Glutamatergic neuron (in vitro differentiated cells): Measurements from ENCODE around the gene HES6. TPM values are rescaled to one million over a fixed set of nuclear protein-coding genes. Genes with fewer than 3 reads are reported as not detected.

Experiments
- DNase-seq: peaks from one replicate; pipeline ENCODE4 v3.0.0; 2022
- H3K27ac Mint-ChIP-seq: one replicate; pipeline ENCODE4 v1.8.0; 2020; ENCODE audit warnings: mild to moderate bottlenecking, mixed read lengths, inconsistent platforms; ENCODE audit not compliant: unreplicated experiment
- H3K27me3 Mint-ChIP-seq: one replicate; pipeline ENCODE4 v1.8.0; 2020; ENCODE audit warnings: mild to moderate bottlenecking, moderate library complexity, mixed read lengths, inconsistent platforms; ENCODE audit not compliant: unreplicated experiment
- H3K36me3 Mint-ChIP-seq: one replicate; pipeline ENCODE4 v1.8.0; 2020; ENCODE audit warnings: mild to moderate bottlenecking, mixed read lengths, inconsistent platforms; ENCODE audit not compliant: unreplicated experiment
- H3K4me1 Mint-ChIP-seq: one replicate; pipeline ENCODE4 v1.8.0; 2020; ENCODE audit warnings: mild to moderate bottlenecking, low read depth, mixed read lengths, inconsistent platforms; ENCODE audit not compliant: unreplicated experiment
- H3K4me3 Mint-ChIP-seq: one replicate; pipeline ENCODE4 v1.8.0; 2020; ENCODE audit warnings: mild to moderate bottlenecking, mixed read lengths, inconsistent platforms; ENCODE audit not compliant: unreplicated experiment
- H3K9me3 Mint-ChIP-seq: one replicate; pipeline ENCODE4 v1.8.0; 2020; ENCODE audit warnings: mild to moderate bottlenecking, moderate library complexity, mixed read lengths, inconsistent platforms; ENCODE audit not compliant: unreplicated experiment
- CTCF ChIP-seq: fragments of 200-600 bp; sonication (generic); IDR thresholded peaks from one replicate; pipeline ENCODE4 v1.5.0; 2021; ENCODE audit not compliant: partially characterized antibody, unreplicated experiment
- total RNA-seq: library from RNA; stranded (reverse); fragmentation: NEBNext Ultra II Directional; extraction: Animal tissue kit (Norgen Biotek cat#: 25700); gene quantifications from one replicate; pipeline ENCODE4 v1.2.1, GENCODE V29; 2021; ENCODE audit not compliant: unreplicated experiment

HES6 gene
- total RNA-seq, 1 donor from 2014 or later: 665 TPM

GRCh38 chr2:238261718-238262375 lies 22.0 kb upstream of the HES6 start:
- H3K36me3 Mint-ChIP-seq: no peaks in the 10 kb centered on the region
- peak; percentile 8 for DNase-seq
- H3K4me3 Mint-ChIP-seq: peak overlapping the region; percentile 25
- no peak for TF ChIP-seq CTCF
- peaks cover 5% of the 10 kb centered on the region for H3K27me3 Mint-ChIP-seq
- no peak overlapping the region for H3K27ac Mint-ChIP-seq
- peaks cover 12% of the 10 kb centered on the region for H3K9me3 Mint-ChIP-seq
- peaks cover 33% of the 10 kb centered on the region for H3K4me1 Mint-ChIP-seq

GRCh38 chr2:238260883-238261282 lies 21.0 kb upstream of the HES6 start:
- DNase-seq: peak; percentile 16
- peaks cover 9% of the 10 kb centered on the region for H3K9me3 Mint-ChIP-seq
- no peak overlapping the region for H3K4me3 Mint-ChIP-seq
- H3K36me3 Mint-ChIP-seq: no peaks in the 10 kb centered on the region
- no peak for TF ChIP-seq CTCF
- peaks cover 5% of the 10 kb centered on the region for H3K27me3 Mint-ChIP-seq
- H3K4me1 Mint-ChIP-seq: peaks cover 40% of the 10 kb centered on the region
- no peak overlapping the region for H3K27ac Mint-ChIP-seq

- H3K9me3 Mint-ChIP-seq: peaks cover 9% of the 10 kb centered on the region
- H3K4me3 Mint-ChIP-seq: peak overlapping the region; percentile 21
- peak; percentile 70 for DNase-seq
- TF ChIP-seq CTCF: peak; percentile 8
- no peaks in the 10 kb centered on the region for H3K36me3 Mint-ChIP-seq
- peaks cover 5% of the 10 kb centered on the region for H3K27me3 Mint-ChIP-seq
- peak overlapping the region; percentile 80 for H3K27ac Mint-ChIP-seq
- H3K4me1 Mint-ChIP-seq: peaks cover 54% of the 10 kb centered on the region
Observed at GRCh38 chr2:238259061-238260020, 19.5 kb upstream of the HES6 start.

GRCh38 chr2:238257786-238258700 lies 18.2 kb upstream of the HES6 start:
- Mint-ChIP-seq H3K4me1 (peaks cover 55% of the 10 kb centered on the region), H3K4me3 (peak overlapping the region; percentile 52), H3K9me3 (peaks cover 10% of the 10 kb centered on the region), H3K27ac (peak overlapping the region; percentile 43), H3K27me3 (peaks cover 5% of the 10 kb centered on the region), H3K36me3 (no peaks in the 10 kb centered on the region)
- TF ChIP-seq CTCF: no peak
- DNase-seq: peak; percentile 14
